ENCODE measurements around the gene LHX8. TPM values are rescaled to one million over a fixed set of nuclear protein-coding genes. Genes with fewer than 3 reads are reported as not detected.
"Not testable (repeated sequence)": the region's sequence is repeated elsewhere in the genome, so short reads cannot be mapped to it uniquely, and the experiment has no call there.

LHX8 gene
- total RNA-seq, 6 donors from 2014 or later = not detected

GRCh38 chr1:75097654-75098053 lies 36.5 kb upstream of the LHX8 start:
- H3K9me3 ChIP-seq = no peaks in the 10 kb centered on the region
- no peak for DNase-seq
- no peak for TF ChIP-seq EP300 (IDR thresholded peaks at IDR 0.05)
- TF ChIP-seq CTCF (IDR thresholded peaks at IDR 0.05) = no peak
- no peak for TF ChIP-seq POLR2A (IDR thresholded peaks at IDR 0.05)
- no peak for TF ChIP-seq POLR2AphosphoS5 (IDR thresholded peaks at IDR 0.05)
- H3K4me3 ChIP-seq = no peak overlapping the region
- H3K27ac ChIP-seq = no peak overlapping the region
- no peaks in the 10 kb centered on the region for H3K27me3 ChIP-seq
- no peaks in the 10 kb centered on the region for H3K36me3 ChIP-seq
- H3K4me1 ChIP-seq = no peaks in the 10 kb centered on the region
- 37 to 61% methylated on average over 1 of the region's 1 CpG for WGBS, 2 donors
- no peak for ATAC-seq (ENCODE audit: low FRiP score in 2 of 2)

- Histone ChIP-seq H3K4me1 (no peaks in the 10 kb centered on the region), H3K27ac (no peak overlapping the region), H3K36me3 (no peaks in the 10 kb centered on the region), H3K4me3 (no peak overlapping the region), H3K27me3 (no peaks in the 10 kb centered on the region), H3K9me3 (no peaks in the 10 kb centered on the region)
- WGBS, 2 donors = 86 to 87% methylated on average over 2 of the region's 2 CpGs
- ATAC-seq (ENCODE audit: low FRiP score in 2 of 2) (no peak), DNase-seq (no peak)
- TF ChIP-seq EP300 (IDR thresholded peaks at IDR 0.05) = no peak
- no peak for TF ChIP-seq POLR2A (IDR thresholded peaks at IDR 0.05)
- TF ChIP-seq POLR2AphosphoS5 (IDR thresholded peaks at IDR 0.05) = no peak
- TF ChIP-seq CTCF (IDR thresholded peaks at IDR 0.05) = no peak
These were observed 34.6 kb upstream of the LHX8 start for GRCh38 chr1:75099581-75099980.

DNA sequence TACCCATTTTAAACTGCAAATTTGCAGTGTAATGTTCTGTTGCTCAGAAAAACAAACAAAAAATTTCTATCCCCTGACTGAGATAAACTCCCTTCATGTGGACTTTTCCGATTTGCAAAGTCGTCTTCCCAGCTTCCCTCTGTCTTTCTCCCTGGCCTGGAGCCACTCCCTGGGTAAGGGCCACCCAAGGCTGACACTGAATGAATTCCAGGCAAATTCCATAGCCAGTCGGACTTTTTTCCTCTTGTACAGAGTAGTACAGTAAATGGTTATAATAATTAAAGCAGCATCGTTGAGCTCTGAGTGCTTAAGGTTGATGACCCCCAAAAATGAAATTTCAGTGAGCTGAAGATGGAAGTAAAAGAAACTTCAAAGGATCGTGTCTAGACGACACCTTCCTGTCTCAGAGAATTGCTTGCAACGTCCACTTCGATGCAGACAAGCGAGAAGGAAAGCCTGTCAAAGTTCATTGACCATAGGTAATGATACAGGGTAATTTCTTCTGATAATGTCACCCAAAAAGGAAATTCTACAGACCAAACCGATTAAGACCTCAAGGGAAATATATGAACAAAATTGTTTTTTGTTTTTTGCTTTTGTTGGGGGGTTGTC lies 33.6 kb upstream of the LHX8 start:
- TF ChIP-seq POLR2AphosphoS5 (IDR thresholded peaks at IDR 0.05) (no peak), EP300 (IDR thresholded peaks at IDR 0.05) (no peak), CTCF (IDR thresholded peaks at IDR 0.05) (no peak), POLR2A (IDR thresholded peaks at IDR 0.05) (no peak)
- DNase-seq (no peak), ATAC-seq (ENCODE audit: low FRiP score in 2 of 2) (no peak)
- H3K4me1 ChIP-seq = no peaks in the 10 kb centered on the region
- no peaks in the 10 kb centered on the region for H3K36me3 ChIP-seq
- no peaks in the 10 kb centered on the region for H3K9me3 ChIP-seq
- H3K27me3 ChIP-seq = no peaks in the 10 kb centered on the region
- WGBS, 2 donors = 56 to 59% methylated on average over 10 of the region's 10 CpGs
- H3K4me3 ChIP-seq = no peak overlapping the region
- H3K27ac ChIP-seq = no peak overlapping the region

DNA sequence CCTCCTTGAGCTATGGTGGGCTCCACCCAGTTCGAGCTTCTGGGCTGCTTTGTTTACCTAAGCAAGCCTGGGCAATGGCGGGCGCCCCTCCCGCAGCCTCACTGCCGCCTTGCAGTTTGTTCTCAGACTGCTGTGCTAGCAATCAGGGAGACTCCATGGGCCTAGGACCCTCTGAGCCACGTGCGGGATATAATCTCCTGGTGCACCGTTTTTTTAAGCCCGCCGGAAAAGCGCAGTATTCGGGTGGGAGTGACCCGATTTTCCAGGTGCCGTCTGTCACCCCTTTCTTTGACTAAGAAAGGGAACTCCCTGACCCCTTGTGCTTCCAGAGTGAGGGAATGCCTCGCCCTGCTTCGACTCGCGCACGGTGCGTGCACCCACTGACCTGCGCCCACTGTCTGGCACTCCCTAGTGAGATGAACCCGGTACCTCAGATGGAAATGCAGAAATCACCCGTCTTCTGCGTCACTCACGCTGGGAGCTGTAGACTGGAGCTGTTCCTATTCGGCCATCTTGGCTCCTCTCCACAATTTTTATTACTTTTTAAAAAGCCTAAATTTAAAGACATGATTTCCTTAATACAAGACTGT lies 21.7 kb upstream of the LHX8 start:
- H3K4me3 ChIP-seq; H3K9me3 ChIP-seq; H3K4me1 ChIP-seq; H3K36me3 ChIP-seq; H3K27me3 ChIP-seq; ATAC-seq (ENCODE audit: low FRiP score in 2 of 2); H3K27ac ChIP-seq: not testable (repeated sequence)
- 91 to 94% methylated on average over 25 to 26 of the region's 26 CpGs for WGBS, 2 donors
- DNase-seq = peak in 1 of 2 donors; percentile 46

DNA sequence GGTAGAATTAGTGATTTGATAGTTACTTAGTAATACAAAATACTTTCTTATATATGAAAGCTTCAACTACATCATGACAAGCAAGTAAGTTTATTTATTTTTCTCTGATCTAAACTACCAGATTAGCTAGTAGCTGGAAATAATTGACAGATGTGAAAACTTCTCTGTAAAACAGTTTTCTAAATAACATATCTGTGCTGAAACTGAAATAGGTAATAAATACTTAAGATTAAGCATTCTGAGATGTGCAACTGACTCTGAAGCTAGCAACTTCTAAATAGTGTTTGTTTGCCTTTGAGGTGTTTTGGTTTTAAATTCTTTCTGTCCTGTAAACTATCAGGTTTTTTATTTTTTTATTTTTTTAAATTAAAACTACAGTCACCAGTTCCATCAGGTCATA lies 18.5 kb upstream of the LHX8 start:
- H3K27ac ChIP-seq = no peak overlapping the region
- H3K9me3 ChIP-seq = no peaks in the 10 kb centered on the region
- no peaks in the 10 kb centered on the region for H3K36me3 ChIP-seq
- ATAC-seq (ENCODE audit: low FRiP score in 2 of 2) = no peak
- TF ChIP-seq CTCF (IDR thresholded peaks at IDR 0.05) (no peak), EP300 (IDR thresholded peaks at IDR 0.05) (no peak), POLR2A (IDR thresholded peaks at IDR 0.05) (no peak), POLR2AphosphoS5 (IDR thresholded peaks at IDR 0.05) (no peak)
- DNase-seq = no peak
- no peak overlapping the region for H3K4me3 ChIP-seq
- H3K27me3 ChIP-seq = no peaks in the 10 kb centered on the region
- no peaks in the 10 kb centered on the region for H3K4me1 ChIP-seq
